Stomach (tissue), 4 donors: ENCODE measurements around the gene NCAPG2.

Experiments
- CTCF ChIP-seq, 7 experiments: fragments of 450-650 bp in 4 of 7; fragments of 200-600 bp in 3 of 7; sonication (generic) in 3 of 7; IDR thresholded peaks; one replicate each; pipeline ENCODE4 v1.5.1; 2016 to 2019; ENCODE audit warnings: antibody characterized with exemption in 7 of 7, control low read depth in 2 of 7, mild to moderate bottlenecking in 1 of 7
- EP300 ChIP-seq: sonication (generic); formaldehyde crosslinking; IDR thresholded peaks from one replicate; pipeline ENCODE4 v1.6.1; 2017; ENCODE audit warnings: antibody characterized with exemption
- POLR2A ChIP-seq, 4 donors: fragments of 450-650 bp; IDR thresholded peaks; one replicate each; pipeline ENCODE4 v1.6.1; 2016; ENCODE audit warnings: antibody characterized with exemption in 4 of 4, control low read depth in 2 of 4, mild to moderate bottlenecking in 1 of 4, moderate library complexity in 1 of 4
- POLR2AphosphoS5 ChIP-seq, 3 donors: sonication (generic); formaldehyde crosslinking; IDR thresholded peaks; one replicate each; pipeline ENCODE4 v1.6.1; 2016; ENCODE audit warnings: antibody characterized with exemption in 3 of 3

GRCh38 chr7:158657189-158657746 lies 47.3 kb downstream of the NCAPG2 start:
- TF ChIP-seq CTCF (IDR thresholded peaks at IDR 0.05) (no peak), POLR2A (IDR thresholded peaks at IDR 0.05) (no peak), POLR2AphosphoS5 (IDR thresholded peaks at IDR 0.05) (no peak), EP300 (no peak)
